ENCODE measurements around the gene CMTM3. TPM values are rescaled to one million over a fixed set of nuclear protein-coding genes. Genes with fewer than 3 reads are reported as not detected.

Gene CMTM3
- total RNA-seq = 96.3 and 104 TPM in 2 replicates
- long read RNA-seq, transcript CMTM3-214 (5 exons, 1,934 nt) = major isoform, 6 of 31 reads
- long read RNA-seq, partial matches to known transcripts = 9 of 31 reads
- long read RNA-seq, other reads (novel, unspliced or antisense) = 9 of 31 reads

GRCh38 chr16:66604376-66605176 lies at the start of gene CMTM3:
CMTM3 (plus strand) TSS chr16:66604704; CDS start chr16:66604806, 102 bp downstream.
- H3K4me3 Mint-ChIP-seq (ENCODE audit: unreplicated experiment) = peak within 1 kb of the TSS; percentile 93
- peaks cover 1% of the 10 kb centered on the region for H3K36me3 Mint-ChIP-seq (ENCODE audit: unreplicated experiment)
- peak; percentile 95 for TF ChIP-seq CTCF (IDR thresholded peaks at IDR 0.05)
- peak within 1 kb of the TSS; percentile 94 for H3K27ac Mint-ChIP-seq (ENCODE audit: unreplicated experiment)
- H3K27me3 Mint-ChIP-seq (ENCODE audit: unreplicated experiment) = no peaks in the 10 kb centered on the region
- peak; percentile 94 for DNase-seq (ENCODE audit: extremely low spot score, unreplicated experiment)
- peaks cover 38% of the 10 kb centered on the region for H3K4me1 Mint-ChIP-seq (ENCODE audit: unreplicated experiment)
- no peaks in the 10 kb centered on the region for H3K9me3 Mint-ChIP-seq (ENCODE audit: unreplicated experiment)

- H3K9me3 Mint-ChIP-seq (ENCODE audit: unreplicated experiment) = no peaks in the 10 kb centered on the region
- TF ChIP-seq CTCF (IDR thresholded peaks at IDR 0.05) = no peak
- H3K27ac Mint-ChIP-seq (ENCODE audit: unreplicated experiment) = no peak overlapping the region
- peaks cover 8% of the 10 kb centered on the region for H3K4me1 Mint-ChIP-seq (ENCODE audit: unreplicated experiment)
- H3K27me3 Mint-ChIP-seq (ENCODE audit: unreplicated experiment) = no peaks in the 10 kb centered on the region
- DNase-seq (ENCODE audit: extremely low spot score, unreplicated experiment) = no peak
- H3K4me3 Mint-ChIP-seq (ENCODE audit: unreplicated experiment) = no peak overlapping the region
- peaks cover 22% of the 10 kb centered on the region for H3K36me3 Mint-ChIP-seq (ENCODE audit: unreplicated experiment)
Observed at GRCh38 chr16:66560107-66560506, 44.4 kb upstream of the CMTM3 start.

DNA sequence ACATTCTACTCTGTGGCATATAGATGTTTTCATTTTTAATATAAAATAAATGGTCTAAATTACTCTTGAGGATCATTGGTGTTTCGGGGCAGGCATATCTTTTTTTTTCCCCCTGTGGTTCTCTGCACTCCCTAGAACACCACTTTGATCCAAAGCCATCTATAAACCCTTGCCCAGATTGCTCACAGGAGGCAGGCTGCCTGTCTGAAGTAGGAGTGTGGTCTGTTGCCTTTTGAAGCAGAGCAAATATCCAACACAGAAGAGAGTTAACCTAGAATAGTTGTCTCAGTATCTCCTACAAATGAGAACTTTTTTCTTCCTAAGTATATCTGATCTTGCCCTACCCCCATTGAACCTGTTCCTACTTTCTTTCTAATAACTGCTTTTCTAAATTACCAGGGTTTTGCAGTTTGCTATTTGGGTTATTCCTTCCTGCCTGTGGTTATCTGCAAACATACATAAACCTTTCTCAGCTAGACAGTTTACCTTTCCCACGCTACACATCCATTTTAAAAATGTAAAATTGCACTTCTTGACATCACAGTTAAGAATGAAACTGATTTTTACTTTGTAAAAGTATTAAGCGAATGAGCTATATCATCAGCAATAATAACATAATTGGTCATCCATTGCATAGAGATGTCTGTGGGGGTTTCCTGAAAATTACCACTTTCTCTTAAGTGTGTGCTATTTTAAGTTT lies 43.0 kb upstream of the CMTM3 start:
- Mint-ChIP-seq H3K4me3 (ENCODE audit: unreplicated experiment) (no peak overlapping the region), H3K27ac (ENCODE audit: unreplicated experiment) (no peak overlapping the region), H3K9me3 (ENCODE audit: unreplicated experiment) (no peaks in the 10 kb centered on the region), H3K36me3 (ENCODE audit: unreplicated experiment) (peaks cover 27% of the 10 kb centered on the region), H3K4me1 (ENCODE audit: unreplicated experiment) (no peaks in the 10 kb centered on the region), H3K27me3 (ENCODE audit: unreplicated experiment) (no peaks in the 10 kb centered on the region)
- TF ChIP-seq CTCF (IDR thresholded peaks at IDR 0.05) = no peak
- DNase-seq (ENCODE audit: extremely low spot score, unreplicated experiment) = no peak

DNA sequence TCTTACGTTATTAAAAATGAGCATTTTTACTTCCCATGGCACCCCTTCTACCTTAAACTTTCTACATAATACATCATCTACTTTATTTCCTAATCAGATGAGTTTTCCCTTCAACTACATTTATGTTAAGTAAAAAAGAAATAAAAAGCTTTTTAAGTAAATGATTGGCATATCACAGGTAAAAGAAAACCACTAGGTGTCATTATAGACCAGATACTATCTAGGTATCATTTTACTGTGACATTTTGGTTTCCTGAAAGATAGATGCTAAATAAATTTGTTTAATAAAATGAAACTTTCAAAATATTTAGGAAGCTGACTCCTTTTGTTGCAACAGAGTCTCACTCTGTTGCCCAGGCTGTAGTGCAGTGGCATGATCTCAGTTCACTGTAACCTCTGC lies 42.1 kb upstream of the CMTM3 start:
- Mint-ChIP-seq H3K4me1 (ENCODE audit: unreplicated experiment) (no peaks in the 10 kb centered on the region), H3K4me3 (ENCODE audit: unreplicated experiment) (no peak overlapping the region), H3K36me3 (ENCODE audit: unreplicated experiment) (peaks cover 30% of the 10 kb centered on the region), H3K27ac (ENCODE audit: unreplicated experiment) (no peak overlapping the region), H3K27me3 (ENCODE audit: unreplicated experiment) (no peaks in the 10 kb centered on the region), H3K9me3 (ENCODE audit: unreplicated experiment) (no peaks in the 10 kb centered on the region)
- no peak for DNase-seq (ENCODE audit: extremely low spot score, unreplicated experiment)
- TF ChIP-seq CTCF (IDR thresholded peaks at IDR 0.05) = no peak

GRCh38 chr16:66562986-66563385 lies 41.5 kb upstream of the CMTM3 start:
- H3K27me3 Mint-ChIP-seq (ENCODE audit: unreplicated experiment) = no peaks in the 10 kb centered on the region
- no peaks in the 10 kb centered on the region for H3K4me1 Mint-ChIP-seq (ENCODE audit: unreplicated experiment)
- no peak for TF ChIP-seq CTCF (IDR thresholded peaks at IDR 0.05)
- peaks cover 30% of the 10 kb centered on the region for H3K36me3 Mint-ChIP-seq (ENCODE audit: unreplicated experiment)
- H3K4me3 Mint-ChIP-seq (ENCODE audit: unreplicated experiment) = no peak overlapping the region
- DNase-seq (ENCODE audit: extremely low spot score, unreplicated experiment) = no peak
- no peak overlapping the region for H3K27ac Mint-ChIP-seq (ENCODE audit: unreplicated experiment)
- H3K9me3 Mint-ChIP-seq (ENCODE audit: unreplicated experiment) = no peaks in the 10 kb centered on the region
